HUDEP-2 (cell line): ENCODE results near the gene VAMP5.
A peak's percentile ranks its signal among the peaks of the same experiment; 100 is the strongest.
"Not testable (repeated sequence)": the region's sequence is repeated elsewhere in the genome, so short reads cannot be mapped to it uniquely, and the experiment has no call there.

ENCODE experiments used
- DNase-seq, 76 experiments: peaks; one replicate each; lab custom pipeline; 2025; ENCODE audit not compliant: unreplicated experiment in 76 of 76; lab: John Stamatoyannopoulos, UW

Gene VAMP5, protein sequence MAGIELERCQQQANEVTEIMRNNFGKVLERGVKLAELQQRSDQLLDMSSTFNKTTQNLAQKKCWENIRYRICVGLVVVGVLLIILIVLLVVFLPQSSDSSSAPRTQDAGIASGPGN

DNA sequence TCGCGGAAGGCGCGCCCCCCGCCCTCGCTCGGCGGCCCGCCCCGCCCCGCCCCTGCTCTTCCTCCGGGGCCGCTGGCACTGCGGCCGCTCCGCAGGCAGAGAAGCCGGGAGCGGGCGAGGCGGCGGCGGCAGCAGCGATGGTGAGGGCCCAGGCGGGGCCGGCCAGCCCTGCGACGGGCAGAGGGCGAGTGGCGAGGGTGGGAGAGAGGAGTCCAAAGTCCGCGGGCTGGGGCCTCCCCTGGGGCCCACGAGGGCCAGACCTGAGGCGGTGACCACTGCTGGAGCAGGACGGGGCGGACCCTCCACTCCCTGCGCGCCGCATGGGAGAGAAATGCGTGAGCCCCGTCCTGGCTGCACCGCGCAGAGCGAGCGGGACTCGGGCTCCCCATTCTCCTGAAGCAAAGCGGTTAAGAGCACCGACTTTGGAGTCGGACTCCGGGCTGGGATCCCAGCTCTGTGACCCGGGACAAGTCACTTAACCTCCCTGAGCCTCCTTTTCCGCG lies at the start of gene VAMP5:
Gene VAMP5, plus strand, starts transcription at position 78 of the 503 bp plus-strand sequence. Its CDS starts 60 bp downstream, at position 138.
- no peak for DNase-seq

DNA sequence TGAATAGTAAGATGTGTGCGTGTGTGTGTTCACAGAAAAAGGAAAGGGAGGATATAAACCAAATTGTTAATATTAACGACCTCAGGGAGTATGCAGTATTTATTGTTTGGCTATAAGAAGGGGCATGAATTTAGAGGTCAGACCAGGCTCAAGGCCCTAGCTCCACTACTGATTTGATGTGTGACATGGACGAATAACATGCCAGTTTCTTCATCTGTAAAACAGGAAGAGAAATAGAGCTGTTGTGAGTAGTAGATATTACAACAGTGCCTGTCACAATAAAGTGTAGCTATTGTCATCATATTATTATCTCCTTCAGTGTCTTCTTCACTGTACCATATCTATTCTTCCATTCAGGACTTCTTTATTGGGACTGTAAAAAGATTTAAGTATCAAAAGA lies 49.4 kb upstream of the VAMP5 start:
- no peak for DNase-seq

DNA sequence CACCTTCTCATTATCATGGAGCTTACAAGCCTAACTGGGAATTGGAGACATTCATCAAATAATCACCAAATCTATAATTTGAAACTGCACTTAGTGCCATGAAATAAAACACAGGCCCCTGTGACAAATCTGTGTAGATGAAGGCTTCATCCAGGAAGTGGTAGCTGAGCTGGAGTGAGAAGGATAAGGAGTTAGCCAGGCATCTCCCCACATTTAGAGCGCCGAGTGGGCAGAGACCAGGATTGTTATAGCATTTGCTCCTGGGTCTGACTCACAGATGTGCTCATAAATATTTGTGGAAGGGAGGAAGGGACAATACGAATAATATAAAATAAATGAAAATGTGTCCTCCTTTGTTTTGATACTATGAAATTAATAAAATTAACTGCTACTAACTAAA lies 47.8 kb upstream of the VAMP5 start:
- DNase-seq: no peak

DNA sequence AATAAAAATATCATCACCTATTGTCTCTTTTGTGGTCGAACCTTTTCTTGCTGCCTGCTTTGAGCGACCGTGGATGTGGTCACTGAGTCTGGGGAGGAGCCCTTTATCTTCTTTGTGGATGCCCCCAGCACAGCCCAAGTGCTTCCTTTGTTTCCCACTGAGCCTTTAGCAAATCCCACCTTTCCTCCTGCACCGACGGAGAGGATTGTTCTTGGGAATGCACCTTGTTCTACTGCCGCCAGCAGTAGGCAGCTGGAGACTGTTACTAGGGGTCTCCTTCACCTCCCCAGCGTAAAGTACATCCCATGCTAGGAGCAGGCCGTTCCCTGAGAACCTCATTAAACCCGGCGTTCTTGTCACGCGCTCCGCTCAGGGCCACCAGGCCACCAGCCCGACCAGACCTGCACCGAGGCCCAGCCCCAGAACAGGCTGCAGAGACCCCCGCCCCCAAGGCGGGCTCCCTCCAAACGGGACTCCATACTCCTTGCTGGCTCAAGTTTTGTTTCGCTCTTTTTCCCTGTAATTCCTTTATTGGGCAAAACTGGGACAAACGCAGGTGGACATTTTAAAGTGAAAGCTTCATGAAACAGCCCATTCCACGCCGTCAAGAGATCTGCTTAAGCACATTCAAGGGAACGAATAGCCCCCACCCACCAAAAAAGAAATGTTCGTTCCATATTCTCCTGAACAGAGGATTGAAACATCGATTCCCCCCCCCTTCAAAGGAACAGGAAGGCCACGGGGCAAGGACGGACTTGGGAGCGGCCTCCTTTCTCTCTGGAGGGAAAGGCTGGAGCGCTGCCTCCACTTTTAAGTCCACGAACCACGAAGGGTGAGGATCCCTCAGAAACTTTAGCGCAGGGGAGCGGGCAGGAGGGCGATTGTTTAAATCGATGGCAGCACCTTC lies 46.4 kb upstream of the VAMP5 start:
- peak in 45 of 76 experiments; percentile 11 to 66 (median 38) for DNase-seq

DNA sequence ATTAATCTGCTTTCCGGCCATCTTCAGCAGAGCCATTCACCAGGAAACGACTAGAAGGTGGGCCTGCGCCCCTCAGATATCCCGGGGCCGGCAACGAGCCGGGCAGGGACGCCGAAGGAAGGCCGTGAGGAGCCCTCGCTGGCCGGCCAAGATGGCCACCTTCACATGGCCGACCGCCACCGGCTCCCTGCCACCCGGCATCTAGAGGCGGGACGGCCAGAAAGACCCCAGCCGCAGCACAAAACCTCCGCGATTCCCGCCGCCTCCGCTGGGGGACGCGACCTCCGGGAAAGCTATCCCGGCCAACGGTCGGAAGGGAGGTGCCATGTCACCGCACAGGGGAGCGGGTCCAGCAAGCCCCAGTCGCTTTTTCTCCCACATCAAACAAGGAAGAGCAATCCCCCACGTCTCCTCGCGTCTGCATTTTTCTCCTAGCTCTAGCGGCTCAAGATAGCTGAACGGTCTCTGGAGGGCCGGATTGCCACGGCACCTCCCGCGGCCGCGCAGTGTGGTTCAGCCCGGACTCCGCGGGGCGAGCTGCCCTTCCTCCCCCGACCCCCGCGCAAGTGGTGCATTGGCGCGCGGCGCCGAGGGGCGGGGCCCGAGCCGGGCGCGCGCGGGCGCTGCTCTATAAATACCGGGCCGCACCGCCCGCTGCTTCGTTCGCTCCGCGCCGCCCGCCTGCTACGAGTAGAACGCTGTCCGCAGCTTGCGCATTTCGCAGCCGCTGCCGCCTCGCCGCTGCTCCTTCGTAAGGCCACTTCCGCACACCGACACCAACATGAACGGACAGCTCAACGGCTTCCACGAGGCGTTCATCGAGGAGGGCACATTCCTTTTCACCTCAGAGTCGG lies 45.5 kb upstream of the VAMP5 start, which contains the start of gene MAT2A:
Gene MAT2A, plus strand, starts transcription at position 662 of the 854 bp plus-strand sequence. Its CDS starts 120 bp downstream, at position 782.
- DNase-seq: peak in 75 of 76 experiments; percentile 33 to 99 (median 85)

DNA sequence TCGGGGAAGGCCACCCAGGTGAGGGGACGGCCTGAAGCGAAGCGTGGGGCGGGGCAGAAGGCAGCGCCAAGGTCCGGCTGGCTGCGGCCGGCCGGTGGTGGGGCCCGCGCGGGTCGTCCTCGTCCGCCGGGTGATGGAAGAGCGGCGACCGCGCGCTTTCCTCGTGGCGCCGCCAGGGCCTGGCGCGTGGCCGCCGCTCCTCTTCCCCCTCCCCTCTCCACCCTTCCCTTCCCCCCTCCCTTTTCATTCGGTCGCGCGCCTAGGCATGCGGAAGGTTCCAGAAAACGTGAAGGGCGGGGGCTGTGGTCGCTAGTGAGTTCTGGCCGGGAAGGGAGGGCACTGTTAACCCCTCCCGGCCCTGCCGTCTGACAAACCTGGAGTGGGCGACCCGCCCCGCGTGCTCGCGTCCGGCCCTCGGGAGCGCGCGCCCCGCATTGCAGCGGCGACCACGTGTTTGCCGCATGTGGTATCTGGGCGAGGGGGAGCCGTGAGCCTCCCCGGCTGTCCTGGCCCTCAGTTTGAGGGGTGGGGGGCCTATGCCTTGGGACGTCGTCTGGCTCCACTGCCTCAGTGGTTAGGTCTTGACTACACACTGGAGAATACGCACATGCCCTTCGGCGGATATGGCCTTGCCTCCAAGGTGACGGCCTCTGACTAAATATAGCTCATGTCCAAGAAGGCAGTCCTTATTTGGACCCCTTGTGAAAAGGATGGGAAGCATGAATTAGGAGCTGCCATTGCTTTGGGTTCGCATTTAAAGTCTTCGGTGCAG lies 44.7 kb upstream of the VAMP5 start:
- peak in 63 of 76 experiments; percentile 8 to 69 (median 48) for DNase-seq

DNA sequence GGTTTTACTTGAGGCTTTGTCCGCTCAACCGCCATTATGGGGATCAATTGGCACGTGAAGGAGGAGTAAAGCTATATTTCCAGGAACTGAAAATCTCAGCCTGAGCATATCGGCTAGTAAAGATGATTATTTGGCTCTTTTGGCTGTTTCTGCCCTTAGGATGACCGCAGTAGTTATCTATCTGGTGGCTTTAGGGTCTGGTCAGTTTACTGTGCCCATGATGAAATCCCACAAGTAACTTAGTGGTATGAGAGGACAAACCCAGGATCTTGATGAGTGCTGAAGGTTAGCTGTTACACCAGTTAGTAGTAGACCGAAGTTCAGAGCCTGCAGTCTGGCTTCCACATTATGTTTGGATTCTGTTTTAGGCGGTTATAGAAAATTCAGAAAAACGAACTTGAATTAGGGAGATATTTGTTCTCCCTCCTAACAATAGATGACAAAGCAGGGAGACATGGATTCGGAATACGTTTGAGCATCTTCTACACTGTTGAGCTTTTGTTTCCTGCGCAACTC lies 44.0 kb upstream of the VAMP5 start:
- peak in 4 of 76 experiments; percentile 7 to 55 (median 50) for DNase-seq

DNA sequence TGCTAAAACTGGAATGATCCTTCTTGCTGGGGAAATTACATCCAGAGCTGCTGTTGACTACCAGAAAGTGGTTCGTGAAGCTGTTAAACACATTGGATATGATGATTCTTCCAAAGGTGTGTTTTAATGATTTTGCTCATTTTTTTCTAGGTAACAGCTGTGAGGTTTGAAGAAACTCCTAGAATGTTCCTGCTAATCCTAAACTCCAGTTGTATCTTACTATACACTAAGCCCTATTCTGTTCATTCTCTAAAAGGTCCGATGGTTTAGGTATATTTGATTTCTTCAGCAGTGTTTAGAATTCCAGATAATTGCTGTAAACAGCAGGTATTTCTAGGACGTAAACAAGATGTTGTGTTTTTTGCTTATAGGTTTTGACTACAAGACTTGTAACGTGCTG lies 43.0 kb upstream of the VAMP5 start:
- no peak for DNase-seq

DNA sequence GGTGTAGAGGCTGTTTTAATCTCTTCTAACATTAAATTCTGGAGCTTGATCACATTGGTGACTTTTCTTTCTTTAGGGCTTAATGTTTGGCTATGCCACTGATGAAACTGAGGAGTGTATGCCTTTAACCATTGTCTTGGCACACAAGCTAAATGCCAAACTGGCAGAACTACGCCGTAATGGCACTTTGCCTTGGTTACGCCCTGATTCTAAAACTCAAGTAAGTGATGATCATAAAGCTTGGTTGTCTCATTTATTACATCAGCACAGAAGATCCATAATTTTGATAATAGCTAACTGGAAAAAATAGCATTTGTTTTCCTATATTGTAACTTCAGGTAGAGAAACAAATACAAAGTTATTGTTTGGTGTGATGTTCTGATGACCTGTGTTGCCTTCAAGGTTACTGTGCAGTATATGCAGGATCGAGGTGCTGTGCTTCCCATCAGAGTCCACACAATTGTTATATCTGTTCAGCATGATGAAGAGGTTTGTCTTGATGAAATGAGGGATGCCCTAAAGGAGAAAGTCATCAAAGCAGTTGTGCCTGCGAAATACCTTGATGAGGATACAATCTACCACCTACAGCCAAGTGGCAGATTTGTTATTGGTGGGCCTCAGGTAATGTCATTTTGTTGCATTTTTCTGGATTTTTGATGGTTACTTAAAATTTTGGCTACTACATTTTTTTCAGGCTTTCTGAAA lies 42.3 kb upstream of the VAMP5 start:
- peak in 12 of 76 experiments; percentile 7 to 49 (median 18) for DNase-seq

DNA sequence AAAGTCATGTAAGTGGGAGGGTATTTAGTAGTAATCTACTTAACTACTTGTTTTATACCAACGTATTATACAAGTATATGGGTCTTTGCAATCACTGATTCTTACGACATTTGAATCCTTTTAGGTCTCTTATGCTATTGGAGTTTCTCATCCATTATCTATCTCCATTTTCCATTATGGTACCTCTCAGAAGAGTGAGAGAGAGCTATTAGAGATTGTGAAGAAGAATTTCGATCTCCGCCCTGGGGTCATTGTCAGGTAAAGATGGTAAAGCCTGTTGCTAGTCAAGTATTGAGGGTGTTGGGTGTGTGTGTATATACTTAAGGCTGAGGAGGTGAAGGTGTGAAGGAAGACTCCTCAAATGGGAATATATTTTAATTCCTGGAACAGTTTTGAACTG lies 41.5 kb upstream of the VAMP5 start:
- DNase-seq: no peak

DNA sequence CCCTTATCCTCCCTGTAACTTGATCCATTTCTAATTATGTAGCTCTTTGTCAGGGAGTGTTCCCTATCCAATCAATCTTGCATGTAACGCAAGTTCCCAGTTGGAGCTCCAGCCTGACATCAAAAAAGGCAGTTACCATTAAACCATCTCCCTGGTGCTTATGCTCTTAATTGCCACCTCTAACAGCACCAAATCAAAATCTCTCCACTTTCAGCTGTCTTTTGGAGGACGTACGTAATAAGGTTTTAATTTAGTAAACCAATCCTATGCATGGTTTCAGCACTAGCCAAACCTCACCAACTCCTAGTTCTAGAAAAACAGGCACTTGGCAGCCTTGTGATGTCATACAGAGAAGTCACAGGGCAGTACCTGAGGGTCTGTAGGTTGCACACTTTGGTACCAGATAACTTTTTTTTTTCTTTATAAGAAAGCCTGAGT lies 40.0 kb upstream of the VAMP5 start:
- DNase-seq: not testable (repeated sequence)

DNA sequence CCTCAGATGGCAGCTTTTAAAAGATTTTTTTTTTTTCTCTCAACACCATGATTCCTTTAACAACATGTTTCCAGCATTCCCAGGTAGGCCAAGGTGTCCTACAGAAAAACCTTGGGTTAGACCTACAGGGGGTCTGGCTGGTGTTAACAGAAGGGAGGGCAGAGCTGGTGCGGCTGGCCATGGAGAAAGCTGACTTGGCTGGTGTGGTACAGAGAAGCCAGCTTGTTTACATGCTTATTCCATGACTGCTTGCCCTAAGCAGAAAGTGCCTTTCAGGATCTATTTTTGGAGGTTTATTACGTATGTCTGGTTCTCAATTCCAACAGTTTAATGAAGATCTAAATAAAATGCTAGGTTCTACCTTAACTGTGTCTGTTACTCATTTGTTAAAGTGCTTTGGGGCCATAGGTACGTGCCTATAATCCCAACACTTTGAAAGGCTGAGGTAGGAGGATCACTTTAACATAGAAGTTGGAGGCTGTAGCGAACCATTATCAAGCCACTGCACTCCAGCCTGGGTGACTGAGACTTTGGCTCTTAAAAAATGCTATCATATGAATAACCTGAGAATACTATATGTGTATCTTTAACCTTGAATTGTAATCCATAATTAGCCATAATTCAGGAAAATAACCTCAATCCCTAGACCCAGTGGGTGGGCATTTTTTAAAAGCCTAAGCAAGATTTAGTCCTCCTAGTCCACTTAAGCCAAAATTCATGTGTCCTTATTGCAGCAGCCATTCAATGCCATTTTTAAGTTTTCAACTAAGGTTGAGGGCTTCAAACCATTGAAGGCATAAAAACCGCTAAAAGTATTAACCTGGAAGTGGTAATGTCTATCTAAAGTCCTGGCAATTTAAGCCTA lies 39.1 kb upstream of the VAMP5 start:
- DNase-seq: peak in 1 of 76 experiments; percentile 3

DNA sequence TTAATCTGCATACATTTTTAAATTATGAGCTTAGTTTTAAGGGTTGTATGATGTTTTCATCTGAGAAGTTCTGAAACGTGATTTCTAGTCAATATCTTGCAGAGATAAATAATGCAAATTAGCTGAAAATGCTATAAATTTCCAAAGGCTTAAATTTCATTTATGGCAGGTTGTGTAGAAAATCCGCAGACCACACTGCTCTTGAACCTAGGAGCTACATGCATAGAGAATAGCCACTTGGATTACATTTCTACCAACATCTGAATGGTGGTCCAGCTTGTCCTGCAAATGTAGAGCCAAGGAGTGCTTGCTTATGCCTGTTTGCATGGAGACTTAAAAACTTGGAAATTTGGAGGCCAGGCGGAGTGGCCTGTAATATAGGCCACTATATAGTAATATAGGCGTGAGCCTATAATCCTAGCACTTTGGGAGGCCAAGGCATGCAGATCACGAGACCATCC lies 38.4 kb upstream of the VAMP5 start:
- DNase-seq: peak in 9 of 76 experiments; percentile 28 to 65 (median 50)

DNA sequence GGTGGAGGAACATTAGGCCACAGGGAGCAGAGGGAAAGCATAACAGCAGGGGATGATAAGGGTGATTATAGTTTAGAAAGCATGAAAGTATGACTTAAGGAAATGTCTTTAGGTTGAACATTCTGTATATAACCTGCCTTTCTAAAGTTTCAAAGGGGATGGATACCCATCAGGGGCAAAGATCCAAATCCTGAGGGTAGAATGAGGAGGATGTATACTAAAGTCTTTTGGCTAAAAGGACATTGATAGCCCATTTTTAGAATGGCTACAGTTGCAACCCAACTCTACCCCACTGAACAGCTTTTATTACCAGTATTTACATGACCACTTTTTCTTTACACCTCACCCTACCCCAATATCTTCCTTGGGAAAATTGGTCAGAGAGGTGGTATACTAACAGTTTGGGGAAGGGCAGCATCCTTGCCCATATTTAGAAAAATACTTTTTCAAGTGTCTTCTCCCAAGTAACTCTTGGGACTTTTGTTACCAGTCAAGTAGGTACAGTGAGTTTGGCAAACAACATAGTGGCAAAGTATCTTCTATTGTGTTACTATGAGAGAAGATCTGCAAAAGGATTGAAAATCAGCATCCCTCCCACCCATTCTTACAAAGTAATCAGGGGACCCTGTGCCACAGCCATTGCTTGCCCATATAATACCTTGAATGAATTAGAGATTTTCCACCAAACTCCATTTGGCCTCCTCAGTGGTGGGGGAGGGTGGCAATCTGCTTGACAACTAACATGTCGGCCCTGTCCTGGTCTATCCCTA lies 37.0 kb upstream of the VAMP5 start:
- peak in 4 of 76 experiments; percentile 20 to 46 (median 36) for DNase-seq

DNA sequence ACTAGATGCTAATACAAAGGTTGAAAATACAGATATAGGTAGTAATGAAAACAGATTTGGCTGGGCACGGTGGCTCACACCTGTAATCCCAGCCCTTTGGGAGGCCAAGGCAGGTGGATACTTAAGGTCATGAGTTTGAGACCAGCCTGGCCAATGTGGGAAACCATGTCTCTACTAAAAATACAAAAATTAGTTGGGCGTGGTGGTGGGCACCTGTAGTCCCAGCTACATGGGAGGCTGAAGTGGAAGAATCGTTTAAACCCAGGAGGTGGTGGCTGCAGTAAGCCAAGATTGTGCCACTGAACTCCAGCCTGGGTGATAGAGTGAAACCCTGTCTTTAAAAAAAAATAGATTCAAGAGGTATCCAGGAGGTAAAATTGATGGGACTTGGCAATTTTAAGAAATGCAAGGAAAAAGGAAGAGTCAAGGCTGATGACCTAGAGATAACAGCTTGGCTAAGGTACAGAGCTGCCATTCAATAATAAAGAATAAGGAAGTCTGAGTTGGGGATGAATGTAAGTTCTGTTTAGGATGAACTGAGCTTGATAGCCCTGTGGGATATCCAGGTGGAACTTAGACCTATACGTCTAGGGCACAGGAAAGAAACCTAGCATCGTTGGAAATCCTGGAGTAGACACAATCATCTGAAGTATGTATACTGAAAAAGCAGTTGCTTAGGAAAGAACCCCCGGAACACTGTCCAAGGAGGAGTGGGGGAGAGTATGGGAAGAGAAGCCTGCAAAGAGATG lies 36.2 kb upstream of the VAMP5 start:
- DNase-seq: no peak

DNA sequence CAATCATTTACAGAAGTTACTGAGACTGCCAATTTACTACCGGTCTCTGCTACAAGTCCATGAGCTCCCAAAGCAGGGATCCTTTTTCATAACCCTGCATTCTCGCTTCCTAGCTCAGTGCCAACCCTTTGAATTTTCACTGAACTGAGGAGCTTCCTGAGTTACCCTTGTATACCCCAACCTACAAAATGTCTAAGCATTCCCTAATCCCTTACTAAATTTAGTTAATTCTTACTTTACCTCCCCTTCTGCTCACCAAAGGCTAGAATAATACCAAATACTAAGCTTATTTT lies 35.7 kb upstream of the VAMP5 start:
- DNase-seq: no peak

DNA sequence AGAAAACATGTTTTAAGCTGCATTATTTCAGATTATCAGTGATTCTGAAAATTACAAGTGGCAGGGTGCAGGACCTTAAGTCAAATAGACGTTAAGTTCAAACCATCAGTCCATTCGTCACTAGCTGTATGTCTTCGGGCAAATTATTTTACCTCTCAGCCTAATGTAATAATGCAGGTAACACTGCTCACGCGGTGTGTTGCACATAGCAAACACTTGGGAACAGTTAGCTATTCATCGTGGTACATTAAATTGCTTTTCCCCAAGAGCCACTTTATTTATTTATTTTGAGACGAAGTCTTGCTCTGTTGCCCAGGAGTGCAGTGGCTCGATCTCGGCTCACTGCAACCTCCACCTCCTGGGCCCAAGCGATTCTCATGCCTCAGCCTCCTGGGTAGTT lies 35.1 kb upstream of the VAMP5 start:
- DNase-seq: no peak
